ENCODE results near the gene ATE1.
"Not testable (repeated sequence)": the region's sequence is repeated elsewhere in the genome, so short reads cannot be mapped to it uniquely, and the experiment has no call there.

DNA sequence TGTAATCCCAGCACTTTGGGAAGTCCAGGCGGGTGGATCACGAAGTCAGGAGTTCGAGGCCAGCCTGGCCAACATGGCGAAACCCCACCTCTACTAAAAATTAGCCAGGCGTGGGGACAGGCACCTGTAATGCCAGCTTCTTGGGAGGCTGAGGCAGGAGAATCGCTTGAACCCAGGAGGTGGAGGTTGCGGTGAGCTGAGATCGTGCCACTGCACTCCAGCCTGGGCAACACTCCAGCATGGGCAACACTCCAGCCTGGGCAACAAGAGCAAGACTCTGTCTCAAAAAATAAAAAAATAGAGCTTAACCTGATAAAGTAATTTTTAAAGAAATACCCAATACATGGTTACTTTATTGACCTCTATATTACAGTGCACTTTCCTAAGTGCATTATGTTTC lies 41.3 kb upstream of the ATE1 start:
- not testable (repeated sequence) for TF ChIP-seq POLR2AphosphoS5, EP300 (IDR thresholded peaks at IDR 0.05)

Measured in stomach (tissue), 4 donors.